ENCODE results near the gene PALLD. TPM values are rescaled to one million over a fixed set of nuclear protein-coding genes. Genes with fewer than 3 reads are reported as not detected.

Gene PALLD
- total RNA-seq, 1 experiment from 2014 or later: 20.9 TPM

GRCh38 chr4:168598191-168598590 is 101.3 kb downstream of the PALLD start:
- no peak for DNase-seq (ENCODE audit: low read depth, low spot score)
- in situ Hi-C loops (cut with HindIII; ENCODE audit: low pct_unique_long_range_greater_than_20kb, low sequenced_read_pairs): no loop called here

GRCh38 chr4:168600796-168601583 is 104.1 kb downstream of the PALLD start:
- in situ Hi-C loops (cut with HindIII; ENCODE audit: low pct_unique_long_range_greater_than_20kb, low sequenced_read_pairs): no loop called here

GRCh38 chr4:168601899-168602298 is 105.0 kb downstream of the PALLD start:
- in situ Hi-C loops (cut with HindIII; ENCODE audit: low pct_unique_long_range_greater_than_20kb, low sequenced_read_pairs): no loop called here
- DNase-seq (ENCODE audit: low read depth, low spot score): no peak

More at GRCh38 chr4:168600796-168601583, 104.1 kb downstream of the PALLD start:
- DNase-seq (ENCODE audit: low read depth, low spot score): no peak

- peak; percentile 68 for DNase-seq (ENCODE audit: low read depth, low spot score)
- in situ Hi-C loops (cut with HindIII; ENCODE audit: low pct_unique_long_range_greater_than_20kb, low sequenced_read_pairs): no loop called here
These were observed 107.9 kb downstream of the PALLD start for GRCh38 chr4:168604496-168605373.

- DNase-seq (ENCODE audit: low read depth, low spot score): no peak
- in situ Hi-C loops (cut with HindIII; ENCODE audit: low pct_unique_long_range_greater_than_20kb, low sequenced_read_pairs): no loop called here
These were observed 108.6 kb downstream of the PALLD start for GRCh38 chr4:168605411-168605810.

- in situ Hi-C loops (cut with HindIII; ENCODE audit: low pct_unique_long_range_greater_than_20kb, low sequenced_read_pairs): no loop called here
- no peak for DNase-seq (ENCODE audit: low read depth, low spot score)
These were observed 110.4 kb downstream of the PALLD start for GRCh38 chr4:168607215-168607614.

GRCh38 chr4:168608771-168609170 is 111.9 kb downstream of the PALLD start:
- no peak for DNase-seq (ENCODE audit: low read depth, low spot score)
- in situ Hi-C loops (cut with HindIII; ENCODE audit: low pct_unique_long_range_greater_than_20kb, low sequenced_read_pairs): no loop called here

GRCh38 chr4:168609369-168609768 is 112.5 kb downstream of the PALLD start:
- in situ Hi-C loops (cut with HindIII; ENCODE audit: low pct_unique_long_range_greater_than_20kb, low sequenced_read_pairs): no loop called here

GRCh38 chr4:168610911-168611530 is 114.2 kb downstream of the PALLD start:
- in situ Hi-C loops (cut with HindIII; ENCODE audit: low pct_unique_long_range_greater_than_20kb, low sequenced_read_pairs): no loop called here
- DNase-seq (ENCODE audit: low read depth, low spot score): no peak

More at GRCh38 chr4:168609369-168609768, 112.5 kb downstream of the PALLD start:
- no peak for DNase-seq (ENCODE audit: low read depth, low spot score)

GRCh38 chr4:168612450-168613135 is 115.7 kb downstream of the PALLD start:
- DNase-seq (ENCODE audit: low read depth, low spot score): no peak

GRCh38 chr4:168613869-168614268 is 117.0 kb downstream of the PALLD start:
- in situ Hi-C loops (cut with HindIII; ENCODE audit: low pct_unique_long_range_greater_than_20kb, low sequenced_read_pairs): no loop called here

More at GRCh38 chr4:168612450-168613135, 115.7 kb downstream of the PALLD start:
- in situ Hi-C loops (cut with HindIII; ENCODE audit: low pct_unique_long_range_greater_than_20kb, low sequenced_read_pairs): no loop called here

GRCh38 chr4:168614281-168615057 is 117.6 kb downstream of the PALLD start:
- in situ Hi-C loops (cut with HindIII; ENCODE audit: low pct_unique_long_range_greater_than_20kb, low sequenced_read_pairs): no loop called here

More at GRCh38 chr4:168613869-168614268, 117.0 kb downstream of the PALLD start:
- DNase-seq (ENCODE audit: low read depth, low spot score): no peak

GRCh38 chr4:168615294-168616065 is 118.6 kb downstream of the PALLD start:
- no peak for DNase-seq (ENCODE audit: low read depth, low spot score)
- in situ Hi-C loops (cut with HindIII; ENCODE audit: low pct_unique_long_range_greater_than_20kb, low sequenced_read_pairs): no loop called here

More at GRCh38 chr4:168614281-168615057, 117.6 kb downstream of the PALLD start:
- DNase-seq (ENCODE audit: low read depth, low spot score): no peak

GRCh38 chr4:168618577-168619265 is 121.9 kb downstream of the PALLD start:
- no peak for DNase-seq (ENCODE audit: low read depth, low spot score)
- in situ Hi-C loops (cut with HindIII; ENCODE audit: low pct_unique_long_range_greater_than_20kb, low sequenced_read_pairs): no loop called here

- in situ Hi-C loops (cut with HindIII; ENCODE audit: low pct_unique_long_range_greater_than_20kb, low sequenced_read_pairs): no loop called here
- no peak for DNase-seq (ENCODE audit: low read depth, low spot score)
These were observed 122.4 kb downstream of the PALLD start for GRCh38 chr4:168619266-168619631.
